Measurements from ENCODE around the gene ADAM23.

ADAM23 gene

GRCh38 chr2:206570199-206570598 lies 126.9 kb downstream of the ADAM23 start:
- no peak for DNase-seq

GRCh38 chr2:206572725-206573124 lies 129.4 kb downstream of the ADAM23 start:
- DNase-seq: no peak

- no peak for DNase-seq
Measured at GRCh38 chr2:206573793-206574192, 130.5 kb downstream of the ADAM23 start.

- no peak for DNase-seq
Measured at GRCh38 chr2:206584323-206585116, 141.2 kb downstream of the ADAM23 start.

- DNase-seq: no peak
Measured at GRCh38 chr2:206585335-206585734, 142.0 kb downstream of the ADAM23 start.

- no peak for DNase-seq
Measured at GRCh38 chr2:206586609-206587008, 143.3 kb downstream of the ADAM23 start.

GRCh38 chr2:206597717-206598218 lies 154.4 kb downstream of the ADAM23 start:
- DNase-seq: no peak

GRCh38 chr2:206603243-206603642 lies 159.9 kb downstream of the ADAM23 start:
- DNase-seq: no peak

GRCh38 chr2:206610451-206610850 lies 167.1 kb downstream of the ADAM23 start:
- DNase-seq: no peak

- DNase-seq: no peak
Measured at GRCh38 chr2:206611191-206611590, 167.9 kb downstream of the ADAM23 start.

- DNase-seq: no peak
Measured at GRCh38 chr2:206611736-206612135, 168.4 kb downstream of the ADAM23 start.

- peak in 1 of 3 donors; percentile 1 for DNase-seq
Measured at GRCh38 chr2:206614811-206615210, 171.5 kb downstream of the ADAM23 start.

- no peak for DNase-seq
Measured at GRCh38 chr2:206615417-206616089, 172.2 kb downstream of the ADAM23 start.

- no peak for DNase-seq
Measured at GRCh38 chr2:206616151-206616550, 172.8 kb downstream of the ADAM23 start.

GRCh38 chr2:206619011-206619410 lies 175.7 kb downstream of the ADAM23 start:
- no peak for DNase-seq

- no peak for DNase-seq
Measured at GRCh38 chr2:206626108-206626507, 182.8 kb downstream of the ADAM23 start.

GRCh38 chr2:206627632-206628031 lies 184.3 kb downstream of the ADAM23 start:
- no peak for DNase-seq

- no peak for DNase-seq
Measured at GRCh38 chr2:206631340-206631739, 188.0 kb downstream of the ADAM23 start.

- DNase-seq: no peak
Measured at GRCh38 chr2:206635015-206635414, 191.7 kb downstream of the ADAM23 start.

- DNase-seq: no peak
Measured at GRCh38 chr2:206639636-206640035, 196.3 kb downstream of the ADAM23 start.

GRCh38 chr2:206641226-206641625 lies 197.9 kb downstream of the ADAM23 start:
- no peak for DNase-seq

- DNase-seq: peak; percentile 38 to 67 (median 65)
Measured at GRCh38 chr2:206642075-206643025, 199.0 kb downstream of the ADAM23 start, which contains the start of gene FAM237A. TSS of gene FAM237A (plus strand) at chr2:206642487. CDS start at chr2:206644237, 1,750 bp downstream.

- no peak for DNase-seq
Measured at GRCh38 chr2:206647985-206648384, 204.7 kb downstream of the ADAM23 start.

Measured in suppressor macrophage treated with lipopolysaccharide for 1 hour (primary cell).